KMS-11 (cell line): ENCODE measurements around the gene TRRAP.
A peak's percentile ranks its signal among the peaks of the same experiment; 100 is the strongest.
"Not testable (repeated sequence)": the region's sequence is repeated elsewhere in the genome, so short reads cannot be mapped to it uniquely, and the experiment has no call there.

ENCODE experiments used
- H2AFZ ChIP-seq: fragments of 200-600 bp; sonication (generic); 2 replicates; pipeline ENCODE4 v1.6.1; 2016; ENCODE audit warnings: antibody characterized with exemption, mixed run types, low read depth
- H3K27ac ChIP-seq: fragments of 200-600 bp; sonication (generic); 2 replicates; pipeline ENCODE4 v1.6.1; 2016; ENCODE audit warnings: mild to moderate bottlenecking, mixed run types
- H3K27me3 ChIP-seq: fragments of 200-600 bp; sonication (generic); 2 replicates; pipeline ENCODE4 v1.6.1; 2017; ENCODE audit warnings: mild to moderate bottlenecking, low read depth, mixed run types, moderate library complexity; ENCODE audit not compliant: insufficient read depth
- H3K36me3 ChIP-seq: fragments of 200-600 bp; sonication (generic); 2 replicates; pipeline ENCODE4 v1.6.1; 2017; ENCODE audit warnings: mild to moderate bottlenecking, mixed run types; ENCODE audit not compliant: insufficient read depth
- H3K4me1 ChIP-seq: fragments of 200-600 bp; sonication (generic); 2 replicates; pipeline ENCODE4 v1.6.1; 2016; ENCODE audit warnings: mild to moderate bottlenecking, low read depth, mixed run types; ENCODE audit not compliant: poor library complexity, severe bottlenecking
- H3K4me2 ChIP-seq: fragments of 200-600 bp; sonication (generic); 2 replicates; pipeline ENCODE4 v1.7.0; 2016; ENCODE audit warnings: mild to moderate bottlenecking, mixed run types
- H3K4me3 ChIP-seq: fragments of 200-600 bp; sonication (generic); IDR thresholded peaks from 2 replicates; pipeline ENCODE4 v1.6.1; 2017; ENCODE audit warnings: low read depth, low read length, mixed read lengths; ENCODE audit not compliant: insufficient read depth
- H3K79me2 ChIP-seq: fragments of 200-600 bp; sonication (generic); 2 replicates; pipeline ENCODE4 v1.6.1; 2016; ENCODE audit warnings: low read depth, mixed run types; ENCODE audit not compliant: insufficient read depth
- H3K9ac ChIP-seq: fragments of 200-600 bp; sonication (generic); 2 replicates; pipeline ENCODE4 v1.6.1; 2016; ENCODE audit warnings: mild to moderate bottlenecking, mixed run types
- H4K20me1 ChIP-seq: fragments of 200-600 bp; sonication (generic); 2 replicates; pipeline ENCODE4 v1.6.1; 2016; ENCODE audit warnings: mild to moderate bottlenecking, mixed run types; ENCODE audit not compliant: insufficient read depth
- CTCF ChIP-seq: fragments of 200-600 bp; sonication (generic); conservative IDR thresholded peaks from 2 replicates; pipeline ENCODE4 v1.6.1; 2017; ENCODE audit warnings: low read depth, mild to moderate bottlenecking, antibody characterized with exemption, low read length, moderate library complexity, mixed read lengths

The TRRAP gene

GRCh38 chr7:98870807-98871491 lies 7.4 kb upstream of the TRRAP start:
- Histone ChIP-seq H3K9ac (no peak overlapping the region), H3K4me2 (no peak overlapping the region)

GRCh38 chr7:98872328-98872924 lies 5.9 kb upstream of the TRRAP start:
- no peaks in the 10 kb centered on the region for H3K27me3 ChIP-seq
- TF ChIP-seq CTCF: peak; percentile 73
- no peak overlapping the region for H3K4me2 ChIP-seq
- no peaks in the 10 kb centered on the region for H3K36me3 ChIP-seq
- H3K27ac ChIP-seq: no peak overlapping the region
- H3K9ac ChIP-seq: no peak overlapping the region
- no peak overlapping the region for H3K4me3 ChIP-seq
- no peaks in the 10 kb centered on the region for H3K79me2 ChIP-seq
- H4K20me1 ChIP-seq: no peaks in the 10 kb centered on the region
- no peaks in the 10 kb centered on the region for H3K4me1 ChIP-seq
- no peak overlapping the region for H2AFZ ChIP-seq

More at GRCh38 chr7:98870807-98871491, 7.4 kb upstream of the TRRAP start:
- H3K4me3 ChIP-seq: no peak overlapping the region
- no peak overlapping the region for H3K27ac ChIP-seq
- no peaks in the 10 kb centered on the region for H3K27me3 ChIP-seq
- H2AFZ ChIP-seq: no peak overlapping the region
- H4K20me1 ChIP-seq: no peaks in the 10 kb centered on the region
- TF ChIP-seq CTCF: no peak
- H3K79me2 ChIP-seq: no peaks in the 10 kb centered on the region
- H3K4me1 ChIP-seq: no peaks in the 10 kb centered on the region
- no peaks in the 10 kb centered on the region for H3K36me3 ChIP-seq

GRCh38 chr7:98873610-98874009 lies 4.7 kb upstream of the TRRAP start:
- not testable (repeated sequence) for H3K4me2 ChIP-seq, H4K20me1 ChIP-seq, H3K27me3 ChIP-seq, H3K27ac ChIP-seq, H3K79me2 ChIP-seq, H3K9ac ChIP-seq, H3K36me3 ChIP-seq, H2AFZ ChIP-seq, H3K4me1 ChIP-seq, H3K4me3 ChIP-seq

- no peak overlapping the region for H3K4me3 ChIP-seq
- no peak for TF ChIP-seq CTCF
- H4K20me1 ChIP-seq: no peaks in the 10 kb centered on the region
- no peaks in the 10 kb centered on the region for H3K27me3 ChIP-seq
- no peak overlapping the region for H2AFZ ChIP-seq
- peaks cover 4% of the 10 kb centered on the region for H3K4me1 ChIP-seq
- no peak overlapping the region for H3K27ac ChIP-seq
- no peaks in the 10 kb centered on the region for H3K36me3 ChIP-seq
- H3K9ac ChIP-seq: no peak overlapping the region
- no peak overlapping the region for H3K4me2 ChIP-seq
- H3K79me2 ChIP-seq: peaks cover 8% of the 10 kb centered on the region; the same call in 1 of the 2 replicates
Observed at GRCh38 chr7:98874942-98875341, 3.4 kb upstream of the TRRAP start.

GRCh38 chr7:98875501-98875900 lies 2.8 kb upstream of the TRRAP start:
- peaks cover 13% of the 10 kb centered on the region for H3K79me2 ChIP-seq
- TF ChIP-seq CTCF: no peak
- H3K4me2 ChIP-seq: no peak overlapping the region
- no peaks in the 10 kb centered on the region for H4K20me1 ChIP-seq
- no peak overlapping the region for H3K4me3 ChIP-seq
- H3K27ac ChIP-seq: no peak overlapping the region
- H2AFZ ChIP-seq: no peak overlapping the region
- H3K36me3 ChIP-seq: no peaks in the 10 kb centered on the region
- H3K4me1 ChIP-seq: peaks cover 7% of the 10 kb centered on the region
- no peaks in the 10 kb centered on the region for H3K27me3 ChIP-seq
- H3K9ac ChIP-seq: no peak overlapping the region
